ENCODE measurements around the gene PMP22. TPM values are rescaled to one million over a fixed set of nuclear protein-coding genes. Genes with fewer than 3 reads are reported as not detected.

PMP22 gene
- polyA plus RNA-seq, 1 donor from 2014 or later, result not detected

GRCh38 chr17:15232517-15232915 is 32.6 kb downstream of the PMP22 start:
- H3K36me3 ChIP-seq (ENCODE audit: insufficient read depth, low read length), result no peaks in the 10 kb centered on the region
- no peaks in the 10 kb centered on the region for H3K9me2 ChIP-seq (ENCODE audit: insufficient read depth, low read length)
- no peaks in the 10 kb centered on the region for H3K79me2 ChIP-seq (replicated peaks; ENCODE audit: insufficient read depth, low read length)
- no peak overlapping the region for H2AFZ ChIP-seq (ENCODE audit: low read depth, low read length)
- no peak overlapping the region for H3K4me3 ChIP-seq (ENCODE audit: low read length)
- H3K4me2 ChIP-seq (ENCODE audit: low read length), result no peak overlapping the region
- H4K20me1 ChIP-seq (ENCODE audit: insufficient read depth), result no peaks in the 10 kb centered on the region
- no peaks in the 10 kb centered on the region for H3F3A ChIP-seq (ENCODE audit: insufficient read depth, low read length, poor library complexity, severe bottlenecking)
- no peak overlapping the region for H3K9ac ChIP-seq (ENCODE audit: low read length)
- no peak for TF ChIP-seq EZH2 (IDR thresholded peaks at IDR 0.05; ENCODE audit: borderline replicate concordance, insufficient read depth, low read length, poor library complexity, severe bottlenecking)
- TF ChIP-seq SMC3 (conservative IDR thresholded peaks at IDR 0.05; ENCODE audit: poor library complexity), result no peak
- TF ChIP-seq CTCF (IDR thresholded peaks at IDR 0.05; ENCODE audit: poor library complexity, severe bottlenecking), result no peak
- TF ChIP-seq EP300 (conservative IDR thresholded peaks at IDR 0.05; ENCODE audit: poor library complexity, severe bottlenecking), result no peak
- no peak for TF ChIP-seq POLR2AphosphoS5 (IDR thresholded peaks at IDR 0.05)
- no peak for TF ChIP-seq REST (IDR thresholded peaks at IDR 0.05; ENCODE audit: borderline replicate concordance)
- TF ChIP-seq TAF1 (IDR thresholded peaks at IDR 0.05; ENCODE audit: low read depth), result no peak
- no peak for TF ChIP-seq MXI1 (conservative IDR thresholded peaks at IDR 0.05; ENCODE audit: poor library complexity, severe bottlenecking)
- TF ChIP-seq RAD21 (conservative IDR thresholded peaks at IDR 0.05), result no peak
- H3K9me3 ChIP-seq (ENCODE audit: low read length), result no peaks in the 10 kb centered on the region
- H3K27me3 ChIP-seq (ENCODE audit: insufficient read depth, low read depth, low read length), result no peaks in the 10 kb centered on the region
- no peak overlapping the region for H3K27ac ChIP-seq (ENCODE audit: low read length)

GRCh38 chr17:15231851-15232516 is 33.1 kb downstream of the PMP22 start:
- Histone ChIP-seq H3K27ac (ENCODE audit: low read length) (no peak overlapping the region), H3F3A (ENCODE audit: insufficient read depth, low read length, poor library complexity, severe bottlenecking) (no peaks in the 10 kb centered on the region), H3K9ac (ENCODE audit: low read length) (no peak overlapping the region), H3K79me2 (replicated peaks; ENCODE audit: insufficient read depth, low read length) (no peaks in the 10 kb centered on the region), H3K4me3 (ENCODE audit: low read length) (no peak overlapping the region), H3K36me3 (ENCODE audit: insufficient read depth, low read length) (no peaks in the 10 kb centered on the region), H2AFZ (ENCODE audit: low read depth, low read length) (no peak overlapping the region), H4K20me1 (ENCODE audit: insufficient read depth) (no peaks in the 10 kb centered on the region), H3K9me3 (ENCODE audit: low read length) (no peaks in the 10 kb centered on the region), H3K9me2 (ENCODE audit: insufficient read depth, low read length) (no peaks in the 10 kb centered on the region), H3K27me3 (ENCODE audit: insufficient read depth, low read depth, low read length) (no peaks in the 10 kb centered on the region), H3K4me2 (ENCODE audit: low read length) (no peak overlapping the region)
- TF ChIP-seq SMC3 (conservative IDR thresholded peaks at IDR 0.05; ENCODE audit: poor library complexity) (no peak), CTCF (IDR thresholded peaks at IDR 0.05; ENCODE audit: poor library complexity, severe bottlenecking) (no peak), EP300 (conservative IDR thresholded peaks at IDR 0.05; ENCODE audit: poor library complexity, severe bottlenecking) (no peak), TAF1 (IDR thresholded peaks at IDR 0.05; ENCODE audit: low read depth) (no peak), MXI1 (conservative IDR thresholded peaks at IDR 0.05; ENCODE audit: poor library complexity, severe bottlenecking) (no peak), RAD21 (conservative IDR thresholded peaks at IDR 0.05) (no peak), EZH2 (IDR thresholded peaks at IDR 0.05; ENCODE audit: borderline replicate concordance, insufficient read depth, low read length, poor library complexity, severe bottlenecking) (no peak), POLR2AphosphoS5 (IDR thresholded peaks at IDR 0.05) (no peak), REST (IDR thresholded peaks at IDR 0.05; ENCODE audit: borderline replicate concordance) (no peak)
